GM15510 (cell line): ENCODE measurements around the gene OR10H1.

Experiments
- POLR2A ChIP-seq: IDR thresholded peaks from 3 replicates; pipeline ENCODE4 v1.6.1; 2011; ENCODE audit warnings: borderline replicate concordance; ENCODE audit not compliant: insufficient read length; ENCODE audit errors: extremely low read depth

OR10H1 gene

DNA sequence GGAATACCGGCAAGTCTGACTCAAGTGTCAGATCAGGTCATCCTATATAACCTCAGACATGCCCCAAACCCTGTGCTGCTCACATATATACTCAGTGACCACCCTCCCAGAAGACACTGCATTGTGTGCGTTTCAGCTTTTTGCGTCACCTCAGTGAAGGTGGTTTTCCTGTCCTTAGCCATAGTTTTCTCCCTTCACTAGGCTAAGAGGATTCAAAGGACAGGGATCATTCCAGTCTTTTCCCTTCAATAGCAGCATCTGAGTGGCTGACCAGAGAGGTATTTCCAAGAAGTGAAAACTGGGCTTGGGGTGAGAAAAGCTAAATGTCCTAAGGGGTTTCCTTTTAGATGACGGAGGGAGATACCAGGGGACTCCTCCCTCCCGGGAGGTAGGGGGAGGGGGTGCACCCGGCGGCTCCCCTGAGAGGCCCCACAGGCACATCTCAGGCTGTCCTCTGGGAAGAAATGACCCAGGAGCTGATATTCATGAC is 12.7 kb upstream of the OR10H1 start:
- no peak for TF ChIP-seq POLR2A

DNA sequence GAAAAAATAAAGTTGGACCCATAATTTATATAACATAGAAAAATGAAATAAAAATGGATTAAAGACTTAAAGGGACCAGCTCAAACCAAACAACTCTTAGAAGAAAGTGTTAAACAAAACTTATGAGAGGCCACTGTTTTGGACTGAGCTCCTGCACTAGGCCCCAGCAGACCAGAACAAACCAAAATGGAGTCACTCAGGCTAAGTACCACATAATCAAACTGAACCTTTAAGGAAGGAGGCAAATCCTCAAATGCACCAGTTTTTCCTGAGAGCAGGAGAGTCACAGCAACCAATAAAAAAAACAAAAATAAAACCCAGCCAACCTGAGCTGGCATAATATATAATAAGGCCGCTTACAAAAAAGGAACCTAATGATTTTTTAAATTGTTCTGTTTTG is 10.3 kb upstream of the OR10H1 start:
- TF ChIP-seq POLR2A, result no peak

DNA sequence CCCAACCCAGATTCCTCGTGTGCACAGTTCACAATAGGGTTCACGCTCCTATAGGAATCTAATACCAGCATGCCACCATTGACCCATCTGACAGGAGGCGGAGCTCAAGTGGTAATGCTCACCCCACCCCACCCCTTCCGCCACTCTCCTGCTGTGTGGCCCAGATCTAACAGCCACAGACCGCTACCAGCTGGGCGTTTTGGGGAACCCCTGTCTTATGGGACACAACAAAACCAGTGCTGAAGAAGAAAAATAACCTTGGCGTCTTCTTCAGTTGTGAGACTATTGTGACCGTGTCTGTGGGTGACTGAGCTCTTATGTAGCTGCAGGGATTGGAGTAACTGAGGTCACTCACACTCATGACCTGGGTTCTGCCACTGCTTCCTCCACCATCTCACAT is 5.2 kb upstream of the OR10H1 start:
- no peak for TF ChIP-seq POLR2A

DNA sequence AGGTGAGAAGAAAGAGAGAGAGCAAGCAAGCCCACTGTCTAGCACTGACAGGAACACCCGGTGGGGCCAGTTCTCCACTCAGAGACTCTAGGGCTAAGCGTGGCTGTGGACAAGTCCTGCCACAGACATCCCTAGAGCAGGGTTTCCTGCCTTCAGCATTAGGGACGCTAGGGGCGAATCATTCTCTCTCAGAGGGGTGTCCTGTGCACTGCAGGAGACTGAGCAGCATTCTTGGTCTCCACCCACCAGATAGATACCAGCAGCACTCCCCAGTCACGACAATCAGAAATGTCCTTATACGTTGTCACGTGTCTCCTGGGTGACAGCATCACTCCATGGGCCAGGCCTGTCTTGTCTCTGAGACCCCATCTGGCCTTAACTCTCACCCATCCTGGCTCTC is 1.5 kb downstream of the OR10H1 start:
- TF ChIP-seq POLR2A, result no peak

DNA sequence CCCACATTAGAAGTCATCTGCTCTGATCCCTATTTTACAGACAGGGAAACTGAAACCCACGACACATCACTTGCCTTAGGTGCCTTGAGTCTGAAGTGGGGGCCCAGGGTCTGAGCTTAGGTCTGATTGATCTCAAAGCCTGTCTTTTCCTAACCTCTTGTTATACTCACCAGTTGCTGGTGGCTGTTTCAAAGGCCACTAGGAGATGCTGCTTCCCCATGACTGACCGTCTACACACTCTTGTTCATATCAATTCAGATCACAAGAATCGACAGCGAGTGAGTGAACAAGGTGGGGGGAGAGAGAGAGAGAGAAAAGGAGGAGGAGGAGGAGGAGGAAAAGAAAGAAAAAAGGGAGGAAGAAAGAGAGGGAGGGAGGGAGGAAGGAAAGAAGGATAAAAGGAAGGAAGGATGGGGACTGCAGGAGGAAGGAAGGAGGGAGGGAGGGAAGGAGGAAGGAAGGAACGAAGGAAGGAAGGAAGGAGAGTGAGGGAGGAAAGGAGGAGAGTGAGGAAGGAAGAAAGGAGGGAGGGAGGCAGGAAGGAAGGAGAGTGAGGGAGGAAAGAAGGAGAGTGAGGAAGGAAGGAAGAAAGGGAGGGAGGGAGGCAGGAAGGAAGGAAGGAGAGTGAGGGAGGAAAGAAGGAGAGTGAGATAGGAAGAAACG is 3.3 kb downstream of the OR10H1 start:
- no peak for TF ChIP-seq POLR2A

DNA sequence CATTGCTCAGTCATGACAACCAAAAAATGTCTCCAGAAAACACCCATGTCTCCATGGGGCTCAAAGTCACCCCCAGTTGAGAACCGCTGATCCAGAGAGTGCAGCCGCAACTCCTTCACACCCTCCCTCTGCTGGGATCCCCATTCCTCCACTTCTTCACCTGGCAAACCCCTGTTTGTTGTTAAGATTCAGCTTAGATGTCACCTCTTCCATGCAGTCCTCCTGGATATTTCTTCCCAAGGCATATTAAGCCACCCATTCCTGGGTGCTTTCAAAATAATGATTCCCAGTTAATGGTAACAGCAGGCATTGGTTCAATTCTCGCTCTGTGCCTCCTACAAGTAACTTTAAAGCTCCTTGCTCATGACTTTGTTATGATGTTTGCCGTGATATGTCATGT is 4.0 kb downstream of the OR10H1 start:
- TF ChIP-seq POLR2A, result no peak

DNA sequence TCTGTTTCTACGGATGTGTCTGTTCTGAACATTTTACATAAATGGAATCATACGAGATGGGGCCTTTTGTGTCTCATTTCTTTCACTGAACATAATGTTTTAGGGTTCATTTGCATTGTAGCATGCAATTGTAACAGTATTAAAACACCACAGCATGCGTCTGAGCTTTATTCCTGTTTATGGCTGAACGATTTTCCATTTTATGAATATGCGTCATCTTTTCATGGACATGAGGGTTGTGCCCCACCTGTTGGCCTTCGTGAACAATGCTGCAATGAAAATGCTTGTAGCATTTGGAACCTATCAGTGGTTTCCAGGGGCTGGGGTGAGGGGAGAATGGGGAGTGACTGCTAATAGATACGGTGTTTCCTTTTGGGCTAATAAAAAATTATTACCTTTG is 5.1 kb downstream of the OR10H1 start:
- TF ChIP-seq POLR2A, result no peak

DNA sequence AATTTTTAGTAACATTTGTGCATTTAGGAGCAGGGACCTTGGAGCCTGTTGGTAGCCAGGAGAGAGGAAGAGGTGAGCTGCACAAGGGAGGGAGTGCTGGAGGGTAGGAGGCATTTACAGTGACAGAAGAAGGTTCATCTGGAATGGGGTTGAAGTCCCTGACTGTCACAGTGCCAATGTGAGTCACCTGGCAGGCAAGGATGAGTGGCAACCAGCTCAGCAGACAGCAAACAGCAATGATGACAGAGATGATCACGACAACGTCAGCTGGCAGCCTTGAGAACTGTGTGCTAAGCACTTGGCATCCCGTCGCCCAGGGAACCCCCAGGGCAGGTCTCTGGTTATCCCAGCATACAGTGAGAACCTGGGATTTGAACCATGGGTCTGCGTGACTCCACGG is 25.4 kb downstream of the OR10H1 start:
- no peak for TF ChIP-seq POLR2A

DNA sequence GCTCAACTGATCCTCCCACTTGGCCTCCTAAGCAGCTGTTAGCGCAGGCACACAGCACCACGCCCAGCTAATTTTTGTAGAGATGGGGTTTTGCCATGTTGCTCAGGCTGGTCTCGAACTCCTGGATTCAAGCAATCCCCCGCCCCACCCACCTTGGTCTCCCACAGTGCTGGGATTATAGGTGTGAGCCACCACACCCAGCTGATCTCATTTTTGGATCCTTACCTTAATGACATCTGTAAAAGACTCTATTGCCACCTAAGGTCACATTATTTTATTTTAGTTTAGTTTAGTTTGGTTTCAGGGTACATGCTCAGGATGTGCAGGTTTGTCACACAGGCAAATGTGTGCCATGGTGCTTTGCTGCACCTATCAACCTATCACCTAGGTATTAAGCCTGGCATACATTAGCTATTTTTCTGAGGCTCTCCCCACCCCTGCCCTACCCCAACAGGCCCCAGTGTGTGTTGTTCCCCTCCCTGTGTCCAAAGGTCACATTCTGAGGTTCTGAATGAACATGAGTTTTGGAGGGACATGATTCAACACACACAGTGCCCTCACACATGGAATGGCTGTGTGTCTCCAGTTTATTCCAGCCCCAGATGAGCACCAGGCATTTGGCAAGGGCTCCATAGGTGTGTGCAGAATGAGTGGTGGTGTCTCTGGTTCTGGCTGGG is 26.7 kb downstream of the OR10H1 start:
- no peak for TF ChIP-seq POLR2A

DNA sequence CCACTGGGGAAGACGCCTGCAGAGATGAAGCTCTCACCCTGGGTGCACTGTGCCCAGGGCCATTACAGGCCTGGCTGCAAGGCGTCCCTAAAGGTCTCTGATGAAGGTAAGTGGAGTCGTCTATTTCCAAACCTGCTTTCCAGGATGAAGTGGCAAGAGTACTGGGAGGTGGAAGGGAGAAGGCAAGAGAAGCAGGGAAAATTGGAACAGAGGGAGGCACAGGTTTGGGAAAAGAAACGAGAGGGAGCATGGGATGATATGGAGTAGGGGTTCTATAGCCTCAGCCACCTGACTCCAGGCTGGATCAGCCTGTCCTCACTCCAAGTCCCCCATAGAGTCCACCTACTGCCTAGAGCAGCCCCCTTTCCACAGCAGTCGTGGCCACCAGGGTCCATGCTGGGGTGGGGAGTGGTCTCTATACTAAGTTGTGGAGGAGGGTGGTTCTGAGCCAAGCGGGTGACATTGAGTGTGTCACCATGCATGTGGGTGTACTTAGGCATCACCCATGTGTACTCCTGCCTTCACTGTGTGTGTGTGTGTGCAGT is 27.8 kb downstream of the OR10H1 start, which contains the start of gene OR10H5:
Gene OR10H5, plus strand, starts transcription at position 51 of the 545 bp plus-strand sequence. CDS start 6,388 bp downstream, outside the sequence.
- TF ChIP-seq POLR2A, result no peak

DNA sequence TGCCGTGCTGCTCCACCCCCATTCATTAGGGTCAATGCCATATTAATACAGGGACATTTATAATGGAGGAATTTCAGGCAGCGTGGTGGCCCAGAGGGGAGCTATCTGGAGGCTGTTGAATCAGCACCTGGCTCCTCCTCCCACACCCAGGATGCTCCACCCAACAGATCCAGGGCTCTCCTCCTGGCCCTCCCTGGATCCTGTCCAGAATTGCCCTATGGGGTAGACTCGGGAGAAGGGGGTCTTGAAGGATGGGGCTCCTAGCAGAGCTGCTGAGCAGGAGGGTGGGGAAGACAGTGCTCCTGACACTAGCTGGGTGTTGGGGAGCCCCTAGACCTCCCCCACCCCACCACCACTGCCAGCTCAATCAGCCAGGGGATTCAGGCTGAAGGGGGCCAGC is 33.3 kb downstream of the OR10H1 start:
- TF ChIP-seq POLR2A, result no peak

DNA sequence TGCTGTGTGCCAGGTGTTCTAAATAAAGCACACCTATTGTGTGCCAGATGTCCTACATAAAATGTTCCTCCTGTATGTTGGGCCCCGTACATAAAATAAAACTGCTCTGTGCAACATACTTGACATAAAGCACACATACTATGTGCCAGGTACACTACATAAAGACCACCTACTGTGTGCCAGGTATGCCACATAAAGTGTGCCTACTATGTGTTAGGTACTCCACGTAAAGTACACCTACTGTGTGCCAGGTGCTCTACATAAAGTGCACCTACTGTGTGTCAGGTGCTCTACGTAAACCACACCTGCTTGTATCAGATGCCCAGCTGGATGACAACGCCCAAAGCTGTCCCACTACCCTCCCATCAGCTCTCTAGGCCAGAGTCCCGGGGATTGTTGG is 33.8 kb downstream of the OR10H1 start:
- TF ChIP-seq POLR2A, result no peak

DNA sequence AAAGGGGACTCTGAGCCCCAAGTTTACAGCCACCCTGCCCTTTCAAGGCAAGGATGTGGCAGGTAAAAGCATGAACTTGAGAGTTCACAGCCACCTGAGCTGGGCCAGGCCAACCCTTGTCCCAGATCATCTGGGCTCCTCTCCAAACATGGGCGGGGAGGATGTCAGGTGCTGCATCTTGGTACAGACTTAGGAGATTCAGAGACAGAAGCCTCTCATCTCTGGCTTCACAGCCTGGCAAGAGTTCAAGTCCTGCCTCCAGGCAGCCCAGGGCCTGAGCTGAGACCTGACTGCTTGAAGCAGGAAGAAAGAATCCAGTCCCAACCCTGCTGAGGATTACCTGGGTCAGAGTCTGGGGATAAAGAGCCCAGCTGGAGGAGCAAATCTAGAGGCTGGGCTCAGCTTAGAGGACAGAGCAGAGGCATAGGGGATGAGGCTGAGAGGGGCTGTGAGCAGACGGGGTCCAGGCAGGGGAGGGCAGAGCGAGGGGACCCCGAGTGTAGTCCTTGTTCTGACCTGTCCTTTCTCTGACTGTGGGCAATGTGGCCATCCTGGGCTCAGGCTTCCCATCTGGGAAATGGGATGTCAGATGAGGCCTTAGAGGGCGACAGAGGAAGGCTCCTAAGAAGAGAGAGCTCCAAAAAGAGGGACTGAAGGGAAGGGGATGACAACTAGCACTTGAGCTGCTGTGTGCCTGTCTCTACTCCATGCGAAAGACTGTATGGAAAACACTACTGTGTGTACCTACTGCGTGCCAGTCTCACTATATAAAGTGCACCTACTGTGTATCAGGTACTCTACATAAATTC is 34.6 kb downstream of the OR10H1 start:
- TF ChIP-seq POLR2A, result no peak

DNA sequence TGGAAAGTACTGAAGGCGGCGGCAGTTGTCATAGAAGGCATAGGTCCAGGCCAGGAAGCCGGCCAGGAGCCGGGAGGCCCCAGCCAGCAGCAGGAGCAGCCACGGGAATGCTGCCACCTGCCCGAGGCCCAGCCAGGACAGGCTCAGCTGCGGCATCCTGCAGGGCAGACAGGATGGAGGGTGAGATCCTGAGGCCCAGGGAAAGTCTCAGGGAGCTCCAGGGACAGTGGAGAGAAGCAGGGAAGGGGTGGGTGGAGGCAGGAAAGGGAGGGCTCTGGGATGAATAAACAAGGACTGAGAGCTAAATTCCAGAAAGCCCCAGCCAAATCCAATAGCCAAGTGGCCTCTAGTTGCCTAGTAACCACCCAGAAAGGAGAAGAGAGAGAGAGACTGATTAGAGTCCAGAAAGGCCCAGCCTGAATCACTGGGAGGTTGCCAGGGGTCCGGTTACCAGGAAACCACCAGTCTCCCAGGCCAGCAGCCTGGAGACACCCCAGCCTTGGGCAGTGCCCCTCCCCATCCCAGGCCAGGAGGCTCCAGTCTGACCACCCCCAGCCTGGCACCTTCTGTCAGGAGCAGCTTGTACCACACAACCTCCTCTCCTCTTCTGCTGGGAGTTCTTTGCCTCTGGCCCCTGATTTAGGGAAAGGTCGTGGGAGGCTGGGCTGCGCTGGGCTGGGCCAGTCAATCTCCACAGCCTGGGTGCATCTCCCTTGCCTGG is 35.5 kb downstream of the OR10H1 start:
- no peak for TF ChIP-seq POLR2A
